H1 (cell line): ENCODE measurements around the gene OPCML. TPM values are rescaled to one million over a fixed set of nuclear protein-coding genes. Genes with fewer than 3 reads are reported as not detected.

Source experiments
- KDM4A ChIP-seq: IDR thresholded peaks from one replicate; pipeline ENCODE4 v1.7.1; 2012; ENCODE audit warnings: low read depth, mild to moderate bottlenecking, moderate library complexity, low read length, inconsistent platforms; ENCODE audit not compliant: severe bottlenecking
- NANOG ChIP-seq: IDR thresholded peaks from 2 replicates; pipeline ENCODE4 v1.6.1; 2011; ENCODE audit warnings: low read length, low read depth, mild to moderate bottlenecking, inconsistent platforms; ENCODE audit not compliant: insufficient read depth, poor library complexity, severe bottlenecking
- POLR2A ChIP-seq, 2 experiments: IDR thresholded peaks; 1 replicate in 1 of 2; 2 replicates in 1 of 2; pipeline ENCODE4 v1.6.1; 2011; ENCODE audit warnings: low read depth in 2 of 2, low read length in 2 of 2, mild to moderate bottlenecking in 2 of 2; ENCODE audit errors: control extremely low read depth in 1 of 2
- SRF ChIP-seq: IDR thresholded peaks from 2 replicates; pipeline ENCODE4 v1.6.1; 2011; ENCODE audit warnings: mild to moderate bottlenecking, low read depth, low read length, moderate library complexity
- TAF7 ChIP-seq: optimal IDR thresholded peaks from 2 replicates; pipeline ENCODE3; 2011; ENCODE audit warnings: low read depth, mild to moderate bottlenecking, inconsistent platforms, low read length, moderate library complexity, borderline replicate concordance
- polyA plus RNA-seq, 7 experiments: library from polyadenylated mRNA; depleted of rRNA in 3 of 7; stranded (reverse) in 5 of 7; unstranded in 2 of 7; fragments of >200 nt in 5 of 7; fragments of 200-250 nt in 2 of 7; gene quantifications; 1 replicate in 5 of 7; 2 replicates in 1 of 7; 4 replicates in 1 of 7; pipeline versions ENCODE4 v1.2.1 to v1.2.3, GENCODE V29; 2011 to 2013; ENCODE audit warnings: missing spikeins in 2 of 7, mixed read lengths in 2 of 7
- total RNA-seq: library from RNA; stranded (reverse); fragmentation: NEBNext Ultra II Directional; extraction: Animal tissue kit (Norgen Biotek cat#: 25700); gene quantifications from 2 replicates; pipeline ENCODE4 v1.2.1, GENCODE V29; 2021

OPCML gene
- total and polyA plus RNA-seq, 2 of the 8 experiments (the other 6 are each of a cell fraction or from before 2014, with no cell fraction given), result 2.3 to 3.1 TPM

- TF ChIP-seq TAF7 (no peak), KDM4A (no peak), SRF (no peak), NANOG (no peak), POLR2A (IDR thresholded peaks at IDR 0.05; ENCODE audit: control extremely low read depth in 1 of 2, low read depth in 2 of 2, low read length in 2 of 2) (no peak)
- TF ChIP-seq, all 59 proteins: peak for 0
Observed at GRCh38 chr11:133153031-133153430, 379.3 kb downstream of the OPCML start (continued).
